ENCODE data around the gene JCAD. TPM values are rescaled to one million over a fixed set of nuclear protein-coding genes. Genes with fewer than 3 reads are reported as not detected.

Gene JCAD
- total and polyA plus RNA-seq, 2 experiments from 2014 or later = 0.78 to 2.1 TPM

DNA sequence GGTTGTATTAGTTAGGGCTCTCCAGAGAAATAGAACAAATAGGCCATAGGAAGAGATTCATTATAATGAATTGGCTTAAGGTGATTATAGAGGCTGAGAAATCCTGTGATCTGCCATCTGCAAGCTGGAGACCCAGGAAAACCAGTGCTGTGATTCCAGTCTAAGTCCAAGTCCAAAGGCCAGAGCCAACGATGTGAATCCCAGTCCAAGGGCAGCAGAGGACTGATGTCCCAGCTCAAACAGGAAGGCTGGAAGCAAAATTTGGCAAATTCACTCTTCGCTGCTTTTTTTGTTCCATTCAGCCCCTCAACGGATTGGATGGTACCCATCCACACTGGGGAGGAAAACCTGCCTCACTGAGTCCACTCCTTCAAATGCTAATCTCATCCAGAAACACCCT lies 68.0 kb downstream of the JCAD start:
- Histone ChIP-seq H3K36me3 (ENCODE audit: insufficient read depth) (no peaks in the 10 kb centered on the region), H3K9me2 (ENCODE audit: insufficient read depth) (no peaks in the 10 kb centered on the region), H2AFZ (no peak overlapping the region), H3K4me1 (ENCODE audit: insufficient read depth) (no peaks in the 10 kb centered on the region), H3K4me3 (no peak overlapping the region), H3K79me2 (replicated peaks; ENCODE audit: insufficient read depth) (no peaks in the 10 kb centered on the region), H3F3A (replicated peaks; ENCODE audit: low read depth) (no peaks in the 10 kb centered on the region), H3K4me2 (no peak overlapping the region), H3K27ac (ENCODE audit: low read depth) (no peak overlapping the region), H4K20me1 (replicated peaks; ENCODE audit: insufficient read depth) (no peaks in the 10 kb centered on the region), H3K27me3 (ENCODE audit: insufficient read depth) (no peaks in the 10 kb centered on the region)
- Mint-ChIP-seq H3K27ac (no peak overlapping the region), H3K9me3 (no peaks in the 10 kb centered on the region), H3K36me3 (ENCODE audit: low read depth) (no peaks in the 10 kb centered on the region), H3K4me1 (peaks cover 4% of the 10 kb centered on the region; the same call in 1 of the 3 replicates), H3K27me3 (ENCODE audit: insufficient read depth, low read depth, poor library complexity) (peaks cover 7% of the 10 kb centered on the region), H3K4me3 (no peak overlapping the region)
- ATAC-seq = no peak
- DNase-seq (ENCODE audit: low spot score) = no peak
- TF ChIP-seq, protein P1, sequence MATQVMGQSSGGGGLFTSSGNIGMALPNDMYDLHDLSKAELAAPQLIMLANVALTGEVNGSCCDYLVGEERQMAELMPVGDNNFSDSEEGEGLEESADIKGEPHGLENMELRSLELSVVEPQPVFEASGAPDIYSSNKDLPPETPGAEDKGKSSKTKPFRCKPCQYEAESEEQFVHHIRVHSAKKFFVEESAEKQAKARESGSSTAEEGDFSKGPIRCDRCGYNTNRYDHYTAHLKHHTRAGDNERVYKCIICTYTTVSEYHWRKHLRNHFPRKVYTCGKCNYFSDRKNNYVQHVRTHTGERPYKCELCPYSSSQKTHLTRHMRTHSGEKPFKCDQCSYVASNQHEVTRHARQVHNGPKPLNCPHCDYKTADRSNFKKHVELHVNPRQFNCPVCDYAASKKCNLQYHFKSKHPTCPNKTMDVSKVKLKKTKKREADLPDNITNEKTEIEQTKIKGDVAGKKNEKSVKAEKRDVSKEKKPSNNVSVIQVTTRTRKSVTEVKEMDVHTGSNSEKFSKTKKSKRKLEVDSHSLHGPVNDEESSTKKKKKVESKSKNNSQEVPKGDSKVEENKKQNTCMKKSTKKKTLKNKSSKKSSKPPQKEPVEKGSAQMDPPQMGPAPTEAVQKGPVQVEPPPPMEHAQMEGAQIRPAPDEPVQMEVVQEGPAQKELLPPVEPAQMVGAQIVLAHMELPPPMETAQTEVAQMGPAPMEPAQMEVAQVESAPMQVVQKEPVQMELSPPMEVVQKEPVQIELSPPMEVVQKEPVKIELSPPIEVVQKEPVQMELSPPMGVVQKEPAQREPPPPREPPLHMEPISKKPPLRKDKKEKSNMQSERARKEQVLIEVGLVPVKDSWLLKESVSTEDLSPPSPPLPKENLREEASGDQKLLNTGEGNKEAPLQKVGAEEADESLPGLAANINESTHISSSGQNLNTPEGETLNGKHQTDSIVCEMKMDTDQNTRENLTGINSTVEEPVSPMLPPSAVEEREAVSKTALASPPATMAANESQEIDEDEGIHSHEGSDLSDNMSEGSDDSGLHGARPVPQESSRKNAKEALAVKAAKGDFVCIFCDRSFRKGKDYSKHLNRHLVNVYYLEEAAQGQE (IDR thresholded peaks at IDR 0.05; ENCODE audit: unreplicated experiment) = no peak
- no peak for TF ChIP-seq NANOG (IDR thresholded peaks at IDR 0.05; ENCODE audit: borderline replicate concordance)
- TF ChIP-seq ZNF114 (CRISPR knock-in tag; IDR thresholded peaks at IDR 0.05) = no peak
- TF ChIP-seq POLR2AphosphoS5 (IDR thresholded peaks at IDR 0.05; ENCODE audit: low read depth) = no peak
- no peak for TF ChIP-seq CREB1 (CRISPR knock-in tag; IDR thresholded peaks at IDR 0.05; ENCODE audit: low read depth)
- TF ChIP-seq, protein P2, sequence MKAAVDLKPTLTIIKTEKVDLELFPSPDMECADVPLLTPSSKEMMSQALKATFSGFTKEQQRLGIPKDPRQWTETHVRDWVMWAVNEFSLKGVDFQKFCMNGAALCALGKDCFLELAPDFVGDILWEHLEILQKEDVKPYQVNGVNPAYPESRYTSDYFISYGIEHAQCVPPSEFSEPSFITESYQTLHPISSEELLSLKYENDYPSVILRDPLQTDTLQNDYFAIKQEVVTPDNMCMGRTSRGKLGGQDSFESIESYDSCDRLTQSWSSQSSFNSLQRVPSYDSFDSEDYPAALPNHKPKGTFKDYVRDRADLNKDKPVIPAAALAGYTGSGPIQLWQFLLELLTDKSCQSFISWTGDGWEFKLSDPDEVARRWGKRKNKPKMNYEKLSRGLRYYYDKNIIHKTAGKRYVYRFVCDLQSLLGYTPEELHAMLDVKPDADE (IDR thresholded peaks at IDR 0.05) = no peak
- TF ChIP-seq, protein P3, sequence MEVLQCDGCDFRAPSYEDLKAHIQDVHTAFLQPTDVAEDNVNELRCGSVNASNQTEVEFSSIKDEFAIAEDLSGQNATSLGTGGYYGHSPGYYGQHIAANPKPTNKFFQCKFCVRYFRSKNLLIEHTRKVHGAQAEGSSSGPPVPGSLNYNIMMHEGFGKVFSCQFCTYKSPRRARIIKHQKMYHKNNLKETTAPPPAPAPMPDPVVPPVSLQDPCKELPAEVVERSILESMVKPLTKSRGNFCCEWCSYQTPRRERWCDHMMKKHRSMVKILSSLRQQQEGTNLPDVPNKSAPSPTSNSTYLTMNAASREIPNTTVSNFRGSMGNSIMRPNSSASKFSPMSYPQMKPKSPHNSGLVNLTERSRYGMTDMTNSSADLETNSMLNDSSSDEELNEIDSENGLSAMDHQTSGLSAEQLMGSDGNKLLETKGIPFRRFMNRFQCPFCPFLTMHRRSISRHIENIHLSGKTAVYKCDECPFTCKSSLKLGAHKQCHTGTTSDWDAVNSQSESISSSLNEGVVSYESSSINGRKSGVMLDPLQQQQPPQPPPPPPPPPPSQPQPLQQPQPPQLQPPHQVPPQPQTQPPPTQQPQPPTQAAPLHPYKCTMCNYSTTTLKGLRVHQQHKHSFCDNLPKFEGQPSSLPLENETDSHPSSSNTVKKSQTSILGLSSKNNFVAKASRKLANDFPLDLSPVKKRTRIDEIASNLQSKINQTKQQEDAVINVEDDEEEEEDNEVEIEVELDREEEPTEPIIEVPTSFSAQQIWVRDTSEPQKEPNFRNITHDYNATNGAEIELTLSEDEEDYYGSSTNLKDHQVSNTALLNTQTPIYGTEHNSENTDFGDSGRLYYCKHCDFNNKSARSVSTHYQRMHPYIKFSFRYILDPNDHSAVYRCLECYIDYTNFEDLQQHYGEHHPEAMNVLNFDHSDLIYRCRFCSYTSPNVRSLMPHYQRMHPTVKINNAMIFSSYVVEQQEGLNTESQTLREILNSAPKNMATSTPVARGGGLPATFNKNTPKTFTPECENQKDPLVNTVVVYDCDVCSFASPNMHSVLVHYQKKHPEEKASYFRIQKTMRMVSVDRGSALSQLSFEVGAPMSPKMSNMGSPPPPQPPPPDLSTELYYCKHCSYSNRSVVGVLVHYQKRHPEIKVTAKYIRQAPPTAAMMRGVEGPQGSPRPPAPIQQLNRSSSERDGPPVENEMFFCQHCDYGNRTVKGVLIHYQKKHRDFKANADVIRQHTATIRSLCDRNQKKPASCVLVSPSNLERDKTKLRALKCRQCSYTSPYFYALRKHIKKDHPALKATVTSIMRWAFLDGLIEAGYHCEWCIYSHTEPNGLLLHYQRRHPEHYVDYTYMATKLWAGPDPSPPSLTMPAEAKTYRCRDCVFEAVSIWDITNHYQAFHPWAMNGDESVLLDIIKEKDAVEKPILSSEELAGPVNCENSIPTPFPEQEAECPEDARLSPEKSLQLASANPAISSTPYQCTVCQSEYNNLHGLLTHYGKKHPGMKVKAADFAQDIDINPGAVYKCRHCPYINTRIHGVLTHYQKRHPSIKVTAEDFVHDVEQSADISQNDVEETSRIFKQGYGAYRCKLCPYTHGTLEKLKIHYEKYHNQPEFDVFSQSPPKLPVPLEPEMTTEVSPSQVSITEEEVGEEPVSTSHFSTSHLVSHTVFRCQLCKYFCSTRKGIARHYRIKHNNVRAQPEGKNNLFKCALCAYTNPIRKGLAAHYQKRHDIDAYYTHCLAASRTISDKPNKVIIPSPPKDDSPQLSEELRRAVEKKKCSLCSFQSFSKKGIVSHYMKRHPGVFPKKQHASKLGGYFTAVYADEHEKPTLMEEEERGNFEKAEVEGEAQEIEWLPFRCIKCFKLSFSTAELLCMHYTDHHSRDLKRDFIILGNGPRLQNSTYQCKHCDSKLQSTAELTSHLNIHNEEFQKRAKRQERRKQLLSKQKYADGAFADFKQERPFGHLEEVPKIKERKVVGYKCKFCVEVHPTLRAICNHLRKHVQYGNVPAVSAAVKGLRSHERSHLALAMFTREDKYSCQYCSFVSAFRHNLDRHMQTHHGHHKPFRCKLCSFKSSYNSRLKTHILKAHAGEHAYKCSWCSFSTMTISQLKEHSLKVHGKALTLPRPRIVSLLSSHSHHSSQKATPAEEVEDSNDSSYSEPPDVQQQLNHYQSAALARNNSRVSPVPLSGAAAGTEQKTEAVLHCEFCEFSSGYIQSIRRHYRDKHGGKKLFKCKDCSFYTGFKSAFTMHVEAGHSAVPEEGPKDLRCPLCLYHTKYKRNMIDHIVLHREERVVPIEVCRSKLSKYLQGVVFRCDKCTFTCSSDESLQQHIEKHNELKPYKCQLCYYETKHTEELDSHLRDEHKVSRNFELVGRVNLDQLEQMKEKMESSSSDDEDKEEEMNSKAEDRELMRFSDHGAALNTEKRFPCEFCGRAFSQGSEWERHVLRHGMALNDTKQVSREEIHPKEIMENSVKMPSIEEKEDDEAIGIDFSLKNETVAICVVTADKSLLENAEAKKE (CRISPR knock-in tag; IDR thresholded peaks at IDR 0.05) = no peak
- TF ChIP-seq EZH2 (IDR thresholded peaks at IDR 0.05; ENCODE audit: low read depth, unreplicated experiment) = no peak
- TF ChIP-seq EZH2phosphoT487 (IDR thresholded peaks at IDR 0.05; ENCODE audit: unreplicated experiment) = no peak

Data from GM23338 (cell line).